ENCODE results near the gene MOB3A. TPM values are rescaled to one million over a fixed set of nuclear protein-coding genes. Genes with fewer than 3 reads are reported as not detected.

The MOB3A gene
- total RNA-seq, 1 donor from 2014 or later: 88.5 TPM

DNA sequence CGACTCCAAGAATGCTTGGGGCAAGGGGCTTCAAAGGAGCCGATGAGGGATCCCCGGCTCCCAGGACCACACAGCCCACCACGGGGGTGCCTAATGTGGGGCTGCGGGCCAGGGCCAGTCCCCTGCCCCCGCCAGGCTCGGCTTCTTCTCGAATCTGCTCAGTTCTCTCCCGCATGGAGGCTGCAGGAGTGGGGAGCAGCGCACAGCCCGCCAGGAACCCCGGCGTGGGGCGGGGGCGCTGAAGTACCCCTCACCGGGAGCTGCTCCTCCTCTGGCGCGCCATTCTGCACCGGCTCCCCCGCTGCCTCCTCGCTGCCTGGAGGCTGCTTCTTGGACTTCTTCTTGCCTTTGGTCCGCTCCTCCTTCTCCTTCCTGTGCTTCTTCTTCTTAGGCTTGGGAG, 15.3 kb upstream of the MOB3A start:
- Mint-ChIP-seq H3K27ac (ENCODE audit: unreplicated experiment) (no peak overlapping the region), H3K4me3 (ENCODE audit: unreplicated experiment) (no peak overlapping the region), H3K4me1 (ENCODE audit: unreplicated experiment) (no peaks in the 10 kb centered on the region), H3K36me3 (ENCODE audit: low read depth, unreplicated experiment) (peaks cover 50% of the 10 kb centered on the region), H3K9me3 (ENCODE audit: unreplicated experiment) (no peaks in the 10 kb centered on the region), H3K27me3 (ENCODE audit: unreplicated experiment) (peaks cover 11% of the 10 kb centered on the region)
- TF ChIP-seq, protein P1, sequence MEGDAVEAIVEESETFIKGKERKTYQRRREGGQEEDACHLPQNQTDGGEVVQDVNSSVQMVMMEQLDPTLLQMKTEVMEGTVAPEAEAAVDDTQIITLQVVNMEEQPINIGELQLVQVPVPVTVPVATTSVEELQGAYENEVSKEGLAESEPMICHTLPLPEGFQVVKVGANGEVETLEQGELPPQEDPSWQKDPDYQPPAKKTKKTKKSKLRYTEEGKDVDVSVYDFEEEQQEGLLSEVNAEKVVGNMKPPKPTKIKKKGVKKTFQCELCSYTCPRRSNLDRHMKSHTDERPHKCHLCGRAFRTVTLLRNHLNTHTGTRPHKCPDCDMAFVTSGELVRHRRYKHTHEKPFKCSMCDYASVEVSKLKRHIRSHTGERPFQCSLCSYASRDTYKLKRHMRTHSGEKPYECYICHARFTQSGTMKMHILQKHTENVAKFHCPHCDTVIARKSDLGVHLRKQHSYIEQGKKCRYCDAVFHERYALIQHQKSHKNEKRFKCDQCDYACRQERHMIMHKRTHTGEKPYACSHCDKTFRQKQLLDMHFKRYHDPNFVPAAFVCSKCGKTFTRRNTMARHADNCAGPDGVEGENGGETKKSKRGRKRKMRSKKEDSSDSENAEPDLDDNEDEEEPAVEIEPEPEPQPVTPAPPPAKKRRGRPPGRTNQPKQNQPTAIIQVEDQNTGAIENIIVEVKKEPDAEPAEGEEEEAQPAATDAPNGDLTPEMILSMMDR (IDR thresholded peaks at IDR 0.05; ENCODE audit: unreplicated experiment): no peak
- no peak for DNase-seq (ENCODE audit: low spot score)

DNA sequence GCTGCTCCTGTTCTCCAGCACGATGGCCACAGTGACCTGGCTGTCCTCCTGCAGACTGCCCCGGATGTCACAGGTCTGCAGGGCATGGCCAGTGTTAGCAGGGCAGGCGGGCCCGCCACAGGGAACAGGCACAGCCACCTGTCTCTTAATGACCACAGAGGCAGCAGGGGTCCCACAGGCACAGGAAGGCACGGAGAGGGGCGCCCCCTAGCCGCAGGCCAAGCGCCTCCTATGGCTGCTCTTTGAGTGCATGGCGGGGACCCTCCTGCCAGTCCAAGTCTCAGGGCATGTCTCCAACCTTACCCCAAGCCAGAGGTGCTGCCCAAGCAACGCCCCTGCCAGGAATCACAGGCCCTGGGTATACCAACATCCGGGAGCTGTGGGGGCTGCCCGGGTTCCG, 14.7 kb upstream of the MOB3A start:
- H3K9me3 Mint-ChIP-seq (ENCODE audit: unreplicated experiment): no peaks in the 10 kb centered on the region
- H3K27ac Mint-ChIP-seq (ENCODE audit: unreplicated experiment): no peak overlapping the region
- no peak for DNase-seq (ENCODE audit: low spot score)
- H3K27me3 Mint-ChIP-seq (ENCODE audit: unreplicated experiment): peaks cover 13% of the 10 kb centered on the region
- TF ChIP-seq, protein P1 (IDR thresholded peaks at IDR 0.05; ENCODE audit: unreplicated experiment): no peak
- H3K4me1 Mint-ChIP-seq (ENCODE audit: unreplicated experiment): no peaks in the 10 kb centered on the region
- no peak overlapping the region for H3K4me3 Mint-ChIP-seq (ENCODE audit: unreplicated experiment)
- H3K36me3 Mint-ChIP-seq (ENCODE audit: low read depth, unreplicated experiment): peaks cover 56% of the 10 kb centered on the region

DNA sequence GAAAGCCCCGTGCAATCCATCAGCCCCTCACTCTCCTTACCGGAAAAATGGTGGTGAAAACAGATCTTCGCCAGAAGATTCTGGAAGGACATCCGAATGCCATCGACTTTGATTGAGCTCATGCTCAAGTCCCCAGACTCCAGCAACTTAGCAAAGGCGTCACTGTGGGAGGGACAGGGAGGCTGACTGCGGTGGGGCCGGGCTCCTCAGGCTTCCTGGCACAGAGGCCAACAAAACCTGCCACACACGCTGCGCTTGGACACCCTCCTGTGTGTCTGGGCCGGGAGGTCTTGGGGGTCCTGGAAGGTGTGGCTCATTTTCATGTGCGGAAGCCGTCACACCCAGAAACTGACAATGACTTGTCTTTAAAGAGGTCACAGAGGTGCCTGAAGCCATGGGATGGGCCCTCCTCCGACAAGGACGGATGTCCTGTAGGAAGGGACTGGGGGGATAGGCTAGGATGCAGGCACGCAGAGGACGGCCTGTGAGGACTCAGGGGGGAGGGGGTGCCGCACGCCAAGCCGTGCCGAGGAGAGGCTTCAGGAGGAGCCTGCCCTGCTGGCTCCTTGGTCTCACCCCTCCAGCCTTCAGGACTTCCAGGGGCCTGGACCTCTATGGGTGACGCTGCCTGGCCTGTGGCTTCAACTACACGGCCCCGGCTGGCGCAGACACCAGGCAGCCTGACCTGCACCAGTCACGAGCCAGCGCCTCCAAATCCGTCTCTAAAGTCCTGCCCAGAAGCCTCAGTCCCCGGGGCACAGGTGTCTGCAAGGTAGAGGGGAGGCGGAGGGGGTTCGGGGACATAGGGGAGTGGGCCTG, 13.1 kb upstream of the MOB3A start:
- TF ChIP-seq, protein P1 (IDR thresholded peaks at IDR 0.05; ENCODE audit: unreplicated experiment): no peak
- Mint-ChIP-seq H3K27me3 (ENCODE audit: unreplicated experiment) (peaks cover 14% of the 10 kb centered on the region), H3K27ac (ENCODE audit: unreplicated experiment) (no peak overlapping the region), H3K4me1 (ENCODE audit: unreplicated experiment) (peaks cover under 1% of the 10 kb centered on the region), H3K4me3 (ENCODE audit: unreplicated experiment) (peak overlapping the region; percentile 53), H3K36me3 (ENCODE audit: low read depth, unreplicated experiment) (peaks cover 60% of the 10 kb centered on the region), H3K9me3 (ENCODE audit: unreplicated experiment) (no peaks in the 10 kb centered on the region)
- DNase-seq (ENCODE audit: low spot score): no peak

DNA sequence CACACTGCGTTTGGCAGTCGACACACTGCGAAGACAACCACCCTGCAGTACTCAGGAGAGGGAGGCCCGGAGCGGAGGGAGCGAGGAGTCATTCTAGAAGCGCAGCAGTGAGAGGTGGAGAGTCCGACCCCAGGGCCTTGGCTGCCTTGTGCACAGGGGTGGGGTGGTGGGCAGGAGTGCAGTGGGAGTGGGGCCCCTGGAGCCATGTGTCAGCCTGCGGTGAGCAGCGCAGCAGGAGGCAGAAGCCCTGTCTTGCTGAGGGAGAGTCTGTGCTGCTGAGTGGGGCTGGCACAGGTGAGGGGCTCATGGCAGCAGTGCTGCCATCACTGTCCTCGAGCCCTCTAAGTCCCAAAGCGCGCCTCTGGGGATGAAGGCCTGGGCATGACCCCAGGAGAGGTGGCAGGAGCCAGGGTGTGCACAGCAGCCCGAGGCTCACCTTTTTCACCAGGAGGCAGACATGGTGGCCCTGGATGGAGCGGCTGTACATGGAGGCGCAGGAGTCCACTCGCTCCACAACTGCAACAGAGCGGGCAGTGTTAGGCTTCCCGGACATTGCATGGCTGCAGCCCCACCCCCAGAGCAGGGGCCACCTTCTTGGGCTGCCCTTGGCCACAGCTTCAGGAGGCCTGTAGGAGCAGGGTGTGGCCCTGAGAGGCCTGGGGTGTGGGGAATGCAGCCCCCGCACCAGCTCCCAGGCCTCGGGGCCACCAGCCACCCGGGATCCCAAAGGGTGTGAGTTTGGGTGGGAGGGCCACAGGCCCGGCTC, 12.3 kb upstream of the MOB3A start:
- Mint-ChIP-seq H3K27ac (ENCODE audit: unreplicated experiment) (no peak overlapping the region), H3K4me1 (ENCODE audit: unreplicated experiment) (peaks cover 2% of the 10 kb centered on the region), H3K4me3 (ENCODE audit: unreplicated experiment) (peak overlapping the region; percentile 79), H3K27me3 (ENCODE audit: unreplicated experiment) (peaks cover 19% of the 10 kb centered on the region), H3K9me3 (ENCODE audit: unreplicated experiment) (no peaks in the 10 kb centered on the region), H3K36me3 (ENCODE audit: low read depth, unreplicated experiment) (peaks cover 63% of the 10 kb centered on the region)
- no peak for DNase-seq (ENCODE audit: low spot score)
- TF ChIP-seq, protein P1 (IDR thresholded peaks at IDR 0.05; ENCODE audit: unreplicated experiment): no peak
